NCI-H1436 (cell line): ENCODE results near the gene ENTREP3.
"Not testable (repeated sequence)": the region's sequence is repeated elsewhere in the genome, so short reads cannot be mapped to it uniquely, and the experiment has no call there.

ENCODE experiments used
- DNase-seq: peaks from one replicate; lab custom pipeline; 2025; lab: John Stamatoyannopoulos, UW

Gene ENTREP3

GRCh38 chr1:155250633-155251449 is 4.4 kb downstream of the ENTREP3 start:
- peak; percentile 93 for DNase-seq

- no peak for DNase-seq
Measured at GRCh38 chr1:155250246-155250632, 5.0 kb downstream of the ENTREP3 start.

- DNase-seq = no peak
Measured at GRCh38 chr1:155247667-155248553, 7.4 kb downstream of the ENTREP3 start.

GRCh38 chr1:155246796-155247195 is 8.5 kb downstream of the ENTREP3 start:
- DNase-seq = not testable (repeated sequence)

GRCh38 chr1:155245163-155245524 is 10.1 kb downstream of the ENTREP3 start:
- no peak for DNase-seq

- peak; percentile 99 for DNase-seq
Measured at GRCh38 chr1:155244368-155245162, 10.7 kb downstream of the ENTREP3 start.

- no peak for DNase-seq
Measured at GRCh38 chr1:155242805-155243358, 12.4 kb downstream of the ENTREP3 start.

GRCh38 chr1:155241841-155242264 is 13.4 kb downstream of the ENTREP3 start:
- DNase-seq = no peak

GRCh38 chr1:155241069-155241679 is 14.1 kb downstream of the ENTREP3 start:
- DNase-seq = peak; percentile 64

- no peak for DNase-seq
Measured at GRCh38 chr1:155236451-155236850, 18.8 kb downstream of the ENTREP3 start.

- DNase-seq = not testable (repeated sequence)
Measured at GRCh38 chr1:155235375-155235774, 19.9 kb downstream of the ENTREP3 start.

GRCh38 chr1:155233502-155233901 is 21.8 kb downstream of the ENTREP3 start:
- DNase-seq = not testable (repeated sequence)

GRCh38 chr1:155232001-155232978 is 23.0 kb downstream of the ENTREP3 start:
- DNase-seq = not testable (repeated sequence)

GRCh38 chr1:155231302-155231701 is 24.0 kb downstream of the ENTREP3 start:
- not testable (repeated sequence) for DNase-seq

- no peak for DNase-seq
Measured at GRCh38 chr1:155228096-155228427, 27.2 kb downstream of the ENTREP3 start.

GRCh38 chr1:155227261-155228095 is 27.8 kb downstream of the ENTREP3 start:
- peak; percentile 99 for DNase-seq

GRCh38 chr1:155226910-155227260 is 28.4 kb downstream of the ENTREP3 start:
- peak; percentile 47 for DNase-seq

GRCh38 chr1:155226188-155226909 is 28.9 kb downstream of the ENTREP3 start:
- DNase-seq = peak; percentile 66

- not testable (repeated sequence) for DNase-seq
Measured at GRCh38 chr1:155225404-155225759, 29.9 kb downstream of the ENTREP3 start.
